Measurements from ENCODE around the gene KRTAP10-7. TPM values are rescaled to one million over a fixed set of nuclear protein-coding genes. Genes with fewer than 3 reads are reported as not detected.
"Not testable (repeated sequence)": the region's sequence is repeated elsewhere in the genome, so short reads cannot be mapped to it uniquely, and the experiment has no call there.

Gene KRTAP10-7
- total and polyA plus RNA-seq, 3 donors from 2014 or later, result 0.31 TPM; not detected in 2

DNA sequence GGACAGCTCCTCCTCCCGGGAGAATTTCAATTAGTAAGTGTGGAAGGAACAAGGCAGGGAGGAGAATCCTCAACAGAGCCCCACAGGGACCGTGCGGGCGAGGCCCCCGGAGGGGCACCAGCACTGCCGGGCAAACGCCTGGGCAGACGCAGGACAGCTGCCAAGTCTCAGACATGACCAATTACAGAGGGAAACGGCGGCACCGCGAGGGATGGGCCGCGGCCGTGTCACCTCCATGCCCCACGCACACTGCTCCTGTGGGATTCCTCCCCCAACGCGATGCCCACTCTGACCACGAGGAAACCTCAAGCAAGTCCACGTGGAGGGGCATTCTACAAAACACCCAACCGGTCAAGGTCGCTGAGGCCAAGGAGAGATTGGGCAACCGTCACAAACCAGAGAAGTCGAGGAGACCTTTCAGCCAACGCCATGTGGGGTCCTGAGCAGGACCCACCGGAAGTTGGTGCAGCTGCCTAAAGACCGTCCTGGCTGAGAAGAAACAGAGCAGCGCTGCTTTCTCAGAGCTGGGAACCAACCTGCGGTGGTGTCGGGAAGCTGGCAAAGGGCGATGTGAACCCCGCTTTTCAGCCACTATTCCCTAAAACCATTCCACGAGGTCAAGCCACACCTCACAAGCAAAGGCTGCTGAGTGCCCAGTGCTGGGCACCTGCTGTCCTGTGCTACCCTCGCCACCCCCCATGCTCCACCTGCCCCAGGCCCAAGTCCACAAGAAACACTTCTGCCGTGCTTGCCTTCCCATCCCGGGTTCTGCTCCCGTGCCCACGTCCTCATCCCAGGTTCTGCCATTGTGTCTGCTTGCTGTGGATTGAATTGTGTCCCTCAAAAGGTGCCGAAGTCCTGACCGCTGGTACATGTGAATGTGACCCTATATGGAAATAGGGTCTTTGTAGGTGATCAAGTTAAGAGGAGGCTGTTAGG lies 28.3 kb upstream of the KRTAP10-7 start:
- H3K27me3 ChIP-seq, result no peaks in the 10 kb centered on the region
- 89 to 91% methylated on average over 24 to 40 of the region's 40 CpGs for WGBS, 2 donors

DNA sequence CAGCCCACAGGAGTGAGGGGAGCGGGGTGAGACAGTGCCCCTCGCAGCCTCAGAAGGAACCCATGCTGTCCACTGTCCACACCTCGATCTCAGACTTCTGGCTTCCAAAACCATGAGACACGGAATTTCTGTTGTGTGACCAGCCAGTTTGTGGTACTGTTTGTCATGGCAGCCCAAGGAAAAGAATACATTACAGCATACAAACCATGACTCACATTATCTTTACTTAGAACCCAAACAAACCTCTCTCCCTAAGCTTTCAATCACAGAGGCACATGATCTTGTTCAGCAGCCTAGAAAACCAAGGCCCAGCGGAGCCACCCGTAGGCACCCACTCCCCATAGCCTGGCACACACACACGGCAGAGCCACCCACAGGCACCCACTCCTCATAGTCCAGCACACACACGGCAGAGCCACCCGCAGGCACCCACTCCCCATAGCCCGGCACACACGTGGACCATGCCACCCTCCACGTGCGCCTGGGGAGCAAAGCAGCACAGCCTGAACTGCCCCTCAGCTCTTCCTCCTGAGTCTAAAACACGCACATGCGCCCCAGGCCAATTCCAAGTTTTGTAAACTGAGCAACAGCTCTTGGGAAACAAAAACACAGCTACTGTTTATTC lies 27.3 kb upstream of the KRTAP10-7 start:
- H3K9me3 ChIP-seq, result no peaks in the 10 kb centered on the region
- H3K4me1 ChIP-seq, result no peaks in the 10 kb centered on the region
- intact Hi-C loops (cut with DNase I; ENCODE audit: low total_unique reads), result no loop called here
- H3K36me3 ChIP-seq (ENCODE audit: low read depth, missing control alignments), result no peaks in the 10 kb centered on the region
- DNase-seq, result no peak
- WGBS, 2 donors, result 85% methylated on average over 11 to 15 of the region's 15 CpGs
- H3K27me3 ChIP-seq, result no peaks in the 10 kb centered on the region
- H3K27ac ChIP-seq, result no peak overlapping the region
- TF ChIP-seq, protein P1, sequence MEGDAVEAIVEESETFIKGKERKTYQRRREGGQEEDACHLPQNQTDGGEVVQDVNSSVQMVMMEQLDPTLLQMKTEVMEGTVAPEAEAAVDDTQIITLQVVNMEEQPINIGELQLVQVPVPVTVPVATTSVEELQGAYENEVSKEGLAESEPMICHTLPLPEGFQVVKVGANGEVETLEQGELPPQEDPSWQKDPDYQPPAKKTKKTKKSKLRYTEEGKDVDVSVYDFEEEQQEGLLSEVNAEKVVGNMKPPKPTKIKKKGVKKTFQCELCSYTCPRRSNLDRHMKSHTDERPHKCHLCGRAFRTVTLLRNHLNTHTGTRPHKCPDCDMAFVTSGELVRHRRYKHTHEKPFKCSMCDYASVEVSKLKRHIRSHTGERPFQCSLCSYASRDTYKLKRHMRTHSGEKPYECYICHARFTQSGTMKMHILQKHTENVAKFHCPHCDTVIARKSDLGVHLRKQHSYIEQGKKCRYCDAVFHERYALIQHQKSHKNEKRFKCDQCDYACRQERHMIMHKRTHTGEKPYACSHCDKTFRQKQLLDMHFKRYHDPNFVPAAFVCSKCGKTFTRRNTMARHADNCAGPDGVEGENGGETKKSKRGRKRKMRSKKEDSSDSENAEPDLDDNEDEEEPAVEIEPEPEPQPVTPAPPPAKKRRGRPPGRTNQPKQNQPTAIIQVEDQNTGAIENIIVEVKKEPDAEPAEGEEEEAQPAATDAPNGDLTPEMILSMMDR (IDR thresholded peaks at IDR 0.05), result no peak
- no peak for TF ChIP-seq POLR2A (IDR thresholded peaks at IDR 0.05)
- no peak overlapping the region for H3K4me3 ChIP-seq

More for the DNA sequence above, 28.3 kb upstream of the KRTAP10-7 start:
- no peak for DNase-seq
- intact Hi-C loops (cut with DNase I; ENCODE audit: low total_unique reads), result no loop called here
- H3K9me3 ChIP-seq, result no peaks in the 10 kb centered on the region
- no peaks in the 10 kb centered on the region for H3K36me3 ChIP-seq (ENCODE audit: low read depth, missing control alignments)
- no peak for TF ChIP-seq POLR2A (IDR thresholded peaks at IDR 0.05)
- TF ChIP-seq, protein P1 (IDR thresholded peaks at IDR 0.05), result no peak
- no peak overlapping the region for H3K27ac ChIP-seq
- no peaks in the 10 kb centered on the region for H3K4me1 ChIP-seq
- no peak overlapping the region for H3K4me3 ChIP-seq

DNA sequence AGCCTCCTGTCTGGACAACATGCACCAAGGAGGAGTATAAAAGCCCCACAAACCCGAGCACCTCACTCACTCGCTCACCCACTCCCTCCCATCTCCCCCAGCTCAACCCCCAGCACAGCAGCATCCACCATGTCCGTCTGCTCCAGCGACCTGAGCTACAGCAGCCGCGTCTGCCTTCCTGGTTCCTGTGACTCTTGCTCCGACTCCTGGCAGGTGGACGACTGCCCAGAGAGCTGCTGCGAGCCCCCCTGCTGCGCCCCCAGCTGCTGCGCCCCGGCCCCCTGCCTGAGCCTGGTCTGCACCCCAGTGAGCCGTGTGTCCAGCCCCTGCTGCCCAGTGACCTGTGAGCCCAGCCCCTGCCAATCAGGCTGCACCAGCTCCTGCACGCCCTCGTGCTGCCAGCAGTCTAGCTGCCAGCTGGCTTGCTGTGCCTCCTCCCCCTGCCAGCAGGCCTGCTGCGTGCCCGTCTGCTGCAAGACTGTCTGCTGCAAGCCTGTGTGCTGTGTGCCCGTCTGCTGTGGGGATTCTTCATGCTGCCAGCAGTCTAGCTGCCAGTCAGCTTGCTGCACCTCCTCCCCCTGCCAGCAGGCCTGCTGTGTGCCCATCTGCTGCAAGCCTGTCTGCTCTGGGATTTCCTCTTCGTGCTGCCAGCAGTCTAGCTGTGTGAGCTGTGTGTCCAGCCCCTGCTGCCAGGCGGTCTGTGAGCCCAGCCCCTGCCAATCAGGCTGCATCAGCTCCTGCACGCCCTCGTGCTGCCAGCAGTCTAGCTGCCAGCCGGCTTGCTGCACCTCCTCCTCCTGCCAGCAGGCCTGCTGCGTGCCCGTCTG lies 26.6 kb upstream of the KRTAP10-7 start, which contains the start of gene KRTAP10-4:
KRTAP10-4 (plus strand) TSS at position 100 of the 827 bp plus-strand sequence; CDS start at position 130, 30 bp downstream.
- H3K27ac ChIP-seq; H3K27me3 ChIP-seq; H3K9me3 ChIP-seq; intact Hi-C loops (cut with DNase I; ENCODE audit: low total_unique reads); H3K36me3 ChIP-seq (ENCODE audit: low read depth, missing control alignments); DNase-seq; H3K4me1 ChIP-seq; H3K4me3 ChIP-seq: not testable (repeated sequence)
- 60 to 74% methylated on average over 3 to 20 of the region's 25 CpGs for WGBS, 2 donors

DNA sequence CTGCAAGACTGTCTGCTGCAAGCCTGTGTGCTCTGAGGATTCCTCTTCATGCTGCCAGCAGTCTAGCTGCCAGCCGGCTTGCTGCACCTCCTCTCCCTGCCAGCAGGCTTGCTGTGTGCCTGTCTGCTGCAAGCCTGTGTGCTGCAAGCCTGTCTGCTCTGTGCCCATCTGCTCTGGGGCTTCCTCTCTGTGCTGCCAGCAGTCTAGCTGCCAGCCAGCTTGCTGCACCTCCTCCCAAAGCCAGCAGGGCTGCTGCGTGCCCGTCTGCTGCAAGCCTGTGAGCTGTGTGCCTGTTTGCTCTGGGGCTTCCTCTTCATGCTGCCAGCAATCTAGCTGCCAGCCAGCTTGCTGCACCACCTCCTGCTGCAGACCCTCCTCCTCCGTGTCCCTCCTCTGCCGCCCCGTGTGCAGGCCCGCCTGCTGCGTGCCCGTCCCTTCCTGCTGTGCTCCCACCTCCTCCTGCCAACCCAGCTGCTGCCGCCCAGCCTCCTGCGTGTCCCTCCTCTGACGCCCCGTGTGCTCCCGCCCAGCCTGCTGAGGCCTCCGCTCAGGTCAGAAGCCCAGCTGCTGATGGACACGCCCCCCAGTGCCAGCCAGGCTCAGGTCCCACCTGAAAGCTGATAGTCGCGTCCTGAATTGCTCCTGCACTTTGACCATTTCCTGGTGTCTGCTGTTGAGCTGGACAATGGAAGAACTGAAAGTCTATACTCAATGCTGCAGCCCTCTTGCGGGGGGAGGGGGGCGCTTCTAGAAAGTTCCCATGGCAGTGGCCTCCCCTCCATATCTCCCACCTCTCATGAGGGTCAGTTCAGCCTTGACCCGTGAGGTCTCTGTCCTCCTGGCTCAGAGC lies 25.7 kb upstream of the KRTAP10-7 start:
- intact Hi-C loops (cut with DNase I; ENCODE audit: low total_unique reads), result no loop called here
- no peak overlapping the region for H3K27ac ChIP-seq
- DNase-seq, result no peak
- H3K9me3 ChIP-seq, result no peaks in the 10 kb centered on the region
- TF ChIP-seq, protein P1 (IDR thresholded peaks at IDR 0.05), result no peak
- no peak for TF ChIP-seq POLR2A (IDR thresholded peaks at IDR 0.05)
- no peaks in the 10 kb centered on the region for H3K36me3 ChIP-seq (ENCODE audit: low read depth, missing control alignments)
- H3K4me3 ChIP-seq, result no peak overlapping the region
- 39 to 41% methylated on average over 19 to 21 of the region's 21 CpGs for WGBS, 2 donors
- no peaks in the 10 kb centered on the region for H3K27me3 ChIP-seq
- no peaks in the 10 kb centered on the region for H3K4me1 ChIP-seq
